ENCODE results near the gene PSMB9. TPM values are rescaled to one million over a fixed set of nuclear protein-coding genes. Genes with fewer than 3 reads are reported as not detected.
A peak's percentile ranks its signal among the peaks of the same experiment; 100 is the strongest.

PSMB9 gene
- polyA plus RNA-seq, 3 donors: 204 to 405 (median 350) TPM

- no peak overlapping the region for H3K9ac ChIP-seq (ENCODE audit: insufficient read depth, low read length, poor library complexity, severe bottlenecking)
- H3K36me3 Mint-ChIP-seq: peaks cover 0 to 3% of the 10 kb centered on the region in 2 donors
- H3K36me3 ChIP-seq (replicated peaks in 1 of 2; ENCODE audit: control insufficient read depth in 1 of 2, insufficient read depth in 2 of 2, low read length in 2 of 2): no peaks in the 10 kb centered on the region
- peak; percentile 57 to 78 (median 67) for DNase-seq
- no peak overlapping the region for H3K4me2 ChIP-seq (replicated peaks; ENCODE audit: extremely low read depth, low read length, poor library complexity, severe bottlenecking)
- WGBS (ENCODE audit: insufficient coverage): no CpG with 5 or more reads among the region's 4 CpGs
- peaks cover 0 to 2% of the 10 kb centered on the region in 2 donors for H3K4me1 ChIP-seq (ENCODE audit: control insufficient read depth in 1 of 2, insufficient read depth in 2 of 2, low read length in 2 of 2)
- intact Hi-C loops (cut with micrococcal nuclease): loop anchor here (1.0 to 5.0 kb wide), 3 partner anchors 47 to 99 kb away; no protein-coding TSS in a partner anchor
- TF ChIP-seq CTCF (IDR thresholded peaks at IDR 0.05): peak; percentile 78
- no peaks in the 10 kb centered on the region for H3K9me3 Mint-ChIP-seq
- H2AFZ ChIP-seq (ENCODE audit: insufficient read depth, low read depth, low read length, poor library complexity, severe bottlenecking): no peak overlapping the region
- no peak overlapping the region for H3K27ac ChIP-seq (ENCODE audit: low read depth in 1 of 2, low read length in 2 of 2)
- H3K27me3 ChIP-seq (ENCODE audit: control insufficient read depth in 2 of 2, insufficient read depth in 2 of 2, low read length in 2 of 2): peaks cover under 1 to 2% of the 10 kb centered on the region in 2 donors
- H3K9me3 ChIP-seq (replicated peaks in 1 of 2; ENCODE audit: control insufficient read depth in 1 of 2, insufficient read depth in 1 of 2, low read length in 2 of 2): no peaks in the 10 kb centered on the region
- no peaks in the 10 kb centered on the region for H3K79me2 ChIP-seq (ENCODE audit: insufficient read depth, low read length)
- H3K27me3 Mint-ChIP-seq (ENCODE audit: low read depth in 3 of 3): peaks cover 5 to 7% (median 7%) of the 10 kb centered on the region in 3 donors
- H3K27ac Mint-ChIP-seq: no peak overlapping the region
- H4K20me1 ChIP-seq (ENCODE audit: insufficient read depth, low read length): no peaks in the 10 kb centered on the region
- peaks cover 14% of the 10 kb centered on the region for H3K4me1 Mint-ChIP-seq
- H3K4me3 ChIP-seq (replicated peaks in 1 of 3; ENCODE audit: low read depth in 2 of 3, low read length in 3 of 3): no peak overlapping the region
- no peak overlapping the region for H3K4me3 Mint-ChIP-seq
These were observed 31.8 kb downstream of the PSMB9 start for GRCh38 chr6:32885698-32886286.

- Mint-ChIP-seq H3K27ac (no peak overlapping the region), H3K36me3 (no peaks in the 10 kb centered on the region), H3K4me1 (peaks cover 18% of the 10 kb centered on the region), H3K27me3 (ENCODE audit: low read depth in 3 of 3) (peaks cover 0 to 2% (median 2%) of the 10 kb centered on the region in 3 donors), H3K4me3 (no peak overlapping the region), H3K9me3 (no peaks in the 10 kb centered on the region)
- no peak overlapping the region for H3K4me2 ChIP-seq (replicated peaks; ENCODE audit: extremely low read depth, low read length, poor library complexity, severe bottlenecking)
- intact Hi-C loops (cut with micrococcal nuclease): loop anchor here in 1 of 2 donors (5.0 kb wide), 1 partner anchor 45 kb away; no protein-coding TSS in a partner anchor
- H3K4me3 ChIP-seq (replicated peaks in 1 of 3; ENCODE audit: low read depth in 2 of 3, low read length in 3 of 3): no peak overlapping the region
- H3K36me3 ChIP-seq (replicated peaks in 1 of 2; ENCODE audit: control insufficient read depth in 1 of 2, insufficient read depth in 2 of 2, low read length in 2 of 2): no peaks in the 10 kb centered on the region
- no peak for DNase-seq
- no peaks in the 10 kb centered on the region for H4K20me1 ChIP-seq (ENCODE audit: insufficient read depth, low read length)
- no peak overlapping the region for H3K9ac ChIP-seq (ENCODE audit: insufficient read depth, low read length, poor library complexity, severe bottlenecking)
- peaks cover 0 to 5% of the 10 kb centered on the region in 2 donors for H3K4me1 ChIP-seq (ENCODE audit: control insufficient read depth in 1 of 2, insufficient read depth in 2 of 2, low read length in 2 of 2)
- H3K9me3 ChIP-seq (replicated peaks in 1 of 2; ENCODE audit: control insufficient read depth in 1 of 2, insufficient read depth in 1 of 2, low read length in 2 of 2): no peaks in the 10 kb centered on the region
- H3K27ac ChIP-seq (ENCODE audit: low read depth in 1 of 2, low read length in 2 of 2): no peak overlapping the region
- 94% methylated on average over 2 of the region's 3 CpGs for WGBS (ENCODE audit: insufficient coverage)
- TF ChIP-seq CTCF (IDR thresholded peaks at IDR 0.05): no peak
- H3K27me3 ChIP-seq (ENCODE audit: control insufficient read depth in 2 of 2, insufficient read depth in 2 of 2, low read length in 2 of 2): no peaks in the 10 kb centered on the region
- H3K79me2 ChIP-seq (ENCODE audit: insufficient read depth, low read length): no peaks in the 10 kb centered on the region
- no peak overlapping the region for H2AFZ ChIP-seq (ENCODE audit: insufficient read depth, low read depth, low read length, poor library complexity, severe bottlenecking)
These were observed 32.8 kb downstream of the PSMB9 start for GRCh38 chr6:32886681-32887383.
